HepG2 (cell line): Measurements from ENCODE around the gene TLN1. TPM values are rescaled to one million over a fixed set of nuclear protein-coding genes. Genes with fewer than 3 reads are reported as not detected.

Experiments
- AGO2 ChIP-seq: fragments of 200-400 bp; formaldehyde crosslinking; optimal IDR thresholded peaks from 2 replicates; pipeline ENCODE3; 2017; ENCODE audit warnings: mild to moderate bottlenecking, low read depth, low read length, moderate library complexity
- CCDC6 ChIP-seq: sonication (generic); formaldehyde crosslinking; IDR thresholded peaks from 2 replicates; pipeline ENCODE4 v1.8.1; 2022; ENCODE audit warnings: mild to moderate bottlenecking, missing genetic modification reagents, moderate library complexity
- ISX ChIP-seq: sonication (generic); formaldehyde crosslinking; conservative IDR thresholded peaks from 2 replicates; pipeline ENCODE4 v1.5.0; 2020; ENCODE audit warnings: missing genetic modification reagents
- KAT7 ChIP-seq: IDR thresholded peaks from 2 replicates; pipeline ENCODE4 v1.6.1; 2018; ENCODE audit warnings: borderline replicate concordance, missing compliant biosample characterization
- NFE2L1 ChIP-seq: sonication (generic); formaldehyde crosslinking; IDR thresholded peaks from 2 replicates; pipeline ENCODE4 v1.4.0; 2020; ENCODE audit warnings: missing genetic modification reagents, mild to moderate bottlenecking, borderline replicate concordance
- NFIB ChIP-seq: sonication (generic); formaldehyde crosslinking; IDR thresholded peaks from 2 replicates; pipeline ENCODE4 v1.9.0; 2021; ENCODE audit warnings: missing genetic modification reagents, mild to moderate bottlenecking, borderline replicate concordance
- RAD21 ChIP-seq: fragments of 450-650 bp; formaldehyde crosslinking; IDR thresholded peaks from 2 replicates; pipeline ENCODE4 v1.5.0; 2020; ENCODE audit warnings: mild to moderate bottlenecking
- TFAP4 ChIP-seq: sonication (generic); IDR thresholded peaks from 2 replicates; pipeline ENCODE4 v1.6.1; 2016; ENCODE audit warnings: low read depth, borderline replicate concordance
- ZNF10 ChIP-seq: sonication (generic); formaldehyde crosslinking; IDR thresholded peaks from 2 replicates; pipeline ENCODE4 v1.4.0; 2020; ENCODE audit warnings: mild to moderate bottlenecking, low read depth, missing genetic modification reagents, borderline replicate concordance
- ZNF317 ChIP-seq: sonication (generic); formaldehyde crosslinking; IDR thresholded peaks from 2 replicates; pipeline ENCODE4 v1.5.0; 2020; ENCODE audit warnings: mild to moderate bottlenecking, missing genetic modification reagents
- ZNF562 ChIP-seq: sonication (generic); formaldehyde crosslinking; IDR thresholded peaks from 2 replicates; pipeline ENCODE4 v1.8.0; 2022; ENCODE audit warnings: missing genetic modification reagents, borderline replicate concordance
- ZNF597 ChIP-seq: sonication (generic); formaldehyde crosslinking; IDR thresholded peaks from 2 replicates; pipeline ENCODE4 v1.5.0; 2020; ENCODE audit warnings: missing genetic modification reagents
- ZNF775 ChIP-seq: sonication (generic); formaldehyde crosslinking; IDR thresholded peaks from 2 replicates; pipeline ENCODE4 v1.4.0; 2020; ENCODE audit warnings: missing genetic modification reagents, mild to moderate bottlenecking, moderate library complexity, borderline replicate concordance
- ZNF782 ChIP-seq: sonication (generic); formaldehyde crosslinking; IDR thresholded peaks from 2 replicates; pipeline ENCODE4 v1.4.0; 2020; ENCODE audit warnings: missing genetic modification reagents, mild to moderate bottlenecking, borderline replicate concordance
- ZNF792 ChIP-seq: IDR thresholded peaks from 2 replicates; pipeline ENCODE4 v1.6.1; 2016
- polyA plus RNA-seq, 8 experiments: library from polyadenylated mRNA; depleted of rRNA in 3 of 8; stranded (reverse) in 7 of 8; unstranded in 1 of 8; fragments of >200 nt; fragmentation: Illumina TruSeq in 4 of 8; extraction: Trizol in 4 of 8; gene quantifications; 2 replicates each; pipeline versions ENCODE4 v1.2.1 to v1.2.3, GENCODE V29; 2011 to 2016; ENCODE audit warnings: low read depth in 4 of 8, missing spikeins in 1 of 8, mixed read lengths in 1 of 8; ENCODE audit not compliant: insufficient read depth in 1 of 8
- total RNA-seq, 5 experiments: library from RNA; depleted of rRNA; stranded (reverse); fragments of >200 nt; fragmentation: Illumina TruSeq; extraction: Trizol; gene quantifications; 2 replicates each; pipeline ENCODE4 v1.2.3, GENCODE V29; 2016; ENCODE audit warnings: low read depth in 1 of 5
- TF ChIP-seq, protein P1 (sequence below): sonication (generic); formaldehyde crosslinking; IDR thresholded peaks from 2 replicates; pipeline ENCODE4 v1.4.0; 2020; ENCODE audit warnings: mild to moderate bottlenecking, missing genetic modification reagents
- TF ChIP-seq, protein P2 (sequence below): sonication (generic); formaldehyde crosslinking; IDR thresholded peaks from 2 replicates; pipeline ENCODE4 v1.9.0; 2021; ENCODE audit warnings: missing genetic modification reagents, mild to moderate bottlenecking, borderline replicate concordance
- TF ChIP-seq, protein P3 (sequence below): IDR thresholded peaks from 2 replicates; pipeline ENCODE4 v1.6.1; 2016; ENCODE audit warnings: low read depth

Gene TLN1
- total and polyA plus RNA-seq, 2 of the 13 experiments (the other 11 are each of a cell fraction or from before 2014, with no cell fraction given) = 35.2 to 51.8 TPM

- no peak for TF ChIP-seq ZNF792 (CRISPR knock-in tag)
- peak; percentile 66; the same call in 1 of the 2 replicates for TF ChIP-seq ISX (CRISPR knock-in tag)
- TF ChIP-seq ZNF562 (CRISPR knock-in tag) = no peak
- peak; percentile 20 for TF ChIP-seq AGO2
- peak; percentile 46; the same call in 1 of the 2 replicates for TF ChIP-seq ZNF317 (CRISPR knock-in tag)
- no peak for TF ChIP-seq RAD21 (CRISPR knock-in tag)
- TF ChIP-seq, protein P1, sequence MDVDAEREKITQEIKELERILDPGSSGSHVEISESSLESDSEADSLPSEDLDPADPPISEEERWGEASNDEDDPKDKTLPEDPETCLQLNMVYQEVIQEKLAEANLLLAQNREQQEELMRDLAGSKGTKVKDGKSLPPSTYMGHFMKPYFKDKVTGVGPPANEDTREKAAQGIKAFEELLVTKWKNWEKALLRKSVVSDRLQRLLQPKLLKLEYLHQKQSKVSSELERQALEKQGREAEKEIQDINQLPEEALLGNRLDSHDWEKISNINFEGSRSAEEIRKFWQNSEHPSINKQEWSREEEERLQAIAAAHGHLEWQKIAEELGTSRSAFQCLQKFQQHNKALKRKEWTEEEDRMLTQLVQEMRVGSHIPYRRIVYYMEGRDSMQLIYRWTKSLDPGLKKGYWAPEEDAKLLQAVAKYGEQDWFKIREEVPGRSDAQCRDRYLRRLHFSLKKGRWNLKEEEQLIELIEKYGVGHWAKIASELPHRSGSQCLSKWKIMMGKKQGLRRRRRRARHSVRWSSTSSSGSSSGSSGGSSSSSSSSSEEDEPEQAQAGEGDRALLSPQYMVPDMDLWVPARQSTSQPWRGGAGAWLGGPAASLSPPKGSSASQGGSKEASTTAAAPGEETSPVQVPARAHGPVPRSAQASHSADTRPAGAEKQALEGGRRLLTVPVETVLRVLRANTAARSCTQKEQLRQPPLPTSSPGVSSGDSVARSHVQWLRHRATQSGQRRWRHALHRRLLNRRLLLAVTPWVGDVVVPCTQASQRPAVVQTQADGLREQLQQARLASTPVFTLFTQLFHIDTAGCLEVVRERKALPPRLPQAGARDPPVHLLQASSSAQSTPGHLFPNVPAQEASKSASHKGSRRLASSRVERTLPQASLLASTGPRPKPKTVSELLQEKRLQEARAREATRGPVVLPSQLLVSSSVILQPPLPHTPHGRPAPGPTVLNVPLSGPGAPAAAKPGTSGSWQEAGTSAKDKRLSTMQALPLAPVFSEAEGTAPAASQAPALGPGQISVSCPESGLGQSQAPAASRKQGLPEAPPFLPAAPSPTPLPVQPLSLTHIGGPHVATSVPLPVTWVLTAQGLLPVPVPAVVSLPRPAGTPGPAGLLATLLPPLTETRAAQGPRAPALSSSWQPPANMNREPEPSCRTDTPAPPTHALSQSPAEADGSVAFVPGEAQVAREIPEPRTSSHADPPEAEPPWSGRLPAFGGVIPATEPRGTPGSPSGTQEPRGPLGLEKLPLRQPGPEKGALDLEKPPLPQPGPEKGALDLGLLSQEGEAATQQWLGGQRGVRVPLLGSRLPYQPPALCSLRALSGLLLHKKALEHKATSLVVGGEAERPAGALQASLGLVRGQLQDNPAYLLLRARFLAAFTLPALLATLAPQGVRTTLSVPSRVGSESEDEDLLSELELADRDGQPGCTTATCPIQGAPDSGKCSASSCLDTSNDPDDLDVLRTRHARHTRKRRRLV = no peak
- TF ChIP-seq ZNF10 (CRISPR knock-in tag) = no peak
- TF ChIP-seq, protein P2, sequence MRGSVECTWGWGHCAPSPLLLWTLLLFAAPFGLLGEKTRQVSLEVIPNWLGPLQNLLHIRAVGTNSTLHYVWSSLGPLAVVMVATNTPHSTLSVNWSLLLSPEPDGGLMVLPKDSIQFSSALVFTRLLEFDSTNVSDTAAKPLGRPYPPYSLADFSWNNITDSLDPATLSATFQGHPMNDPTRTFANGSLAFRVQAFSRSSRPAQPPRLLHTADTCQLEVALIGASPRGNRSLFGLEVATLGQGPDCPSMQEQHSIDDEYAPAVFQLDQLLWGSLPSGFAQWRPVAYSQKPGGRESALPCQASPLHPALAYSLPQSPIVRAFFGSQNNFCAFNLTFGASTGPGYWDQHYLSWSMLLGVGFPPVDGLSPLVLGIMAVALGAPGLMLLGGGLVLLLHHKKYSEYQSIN = no peak
- no peak for TF ChIP-seq TFAP4
- TF ChIP-seq, protein P3, sequence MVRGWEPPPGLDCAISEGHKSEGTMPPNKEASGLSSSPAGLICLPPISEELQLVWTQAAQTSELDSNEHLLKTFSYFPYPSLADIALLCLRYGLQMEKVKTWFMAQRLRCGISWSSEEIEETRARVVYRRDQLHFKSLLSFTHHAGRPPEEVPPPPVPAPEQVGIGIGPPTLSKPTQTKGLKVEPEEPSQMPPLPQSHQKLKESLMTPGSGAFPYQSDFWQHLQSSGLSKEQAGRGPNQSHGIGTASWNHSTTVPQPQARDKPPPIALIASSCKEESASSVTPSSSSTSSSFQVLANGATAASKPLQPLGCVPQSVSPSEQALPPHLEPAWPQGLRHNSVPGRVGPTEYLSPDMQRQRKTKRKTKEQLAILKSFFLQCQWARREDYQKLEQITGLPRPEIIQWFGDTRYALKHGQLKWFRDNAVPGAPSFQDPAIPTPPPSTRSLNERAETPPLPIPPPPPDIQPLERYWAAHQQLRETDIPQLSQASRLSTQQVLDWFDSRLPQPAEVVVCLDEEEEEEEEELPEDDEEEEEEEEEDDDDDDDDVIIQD (CRISPR knock-in tag) = no peak
- no peak for TF ChIP-seq ZNF782 (CRISPR knock-in tag)
- TF ChIP-seq KAT7 (CRISPR knock-in tag) = no peak
- no peak for TF ChIP-seq CCDC6 (CRISPR knock-in tag)
- no peak for TF ChIP-seq ZNF775
- no peak for TF ChIP-seq ZNF597 (CRISPR knock-in tag)
- TF ChIP-seq NFE2L1 (CRISPR knock-in tag) = peak; percentile 39; the same call in 1 of the 2 replicates
- TF ChIP-seq NFIB (CRISPR knock-in tag) = no peak
Observed at GRCh38 chr9:35748242-35748857, 16.4 kb upstream of the TLN1 start (continued).
